GM21825 (cell line): ENCODE data around the gene CAB39L.

ENCODE experiments used
- ATAC-seq: cut with Tn5 transposase; IDR thresholded peaks from one replicate; pipeline ENCODE4 v1.9.1; 2021; ENCODE audit warnings: mild to moderate bottlenecking, moderate library complexity; ENCODE audit not compliant: unreplicated experiment

Gene CAB39L

GRCh38 chr13:49403996-49404702, 39.7 kb downstream of the CAB39L start:
- no peak for ATAC-seq

- ATAC-seq: no peak
Measured at GRCh38 chr13:49400755-49401659, 42.9 kb downstream of the CAB39L start.

- no peak for ATAC-seq
Measured at GRCh38 chr13:49399801-49400472, 43.9 kb downstream of the CAB39L start.

GRCh38 chr13:49395878-49396380, 47.9 kb downstream of the CAB39L start:
- no peak for ATAC-seq

- no peak for ATAC-seq
Measured at GRCh38 chr13:49395451-49395865, 48.4 kb downstream of the CAB39L start.

GRCh38 chr13:49388091-49388635, 55.7 kb downstream of the CAB39L start:
- ATAC-seq: no peak

GRCh38 chr13:49386664-49387063, 57.2 kb downstream of the CAB39L start:
- ATAC-seq: no peak

GRCh38 chr13:49376121-49376520, 67.7 kb downstream of the CAB39L start:
- no peak for ATAC-seq

- ATAC-seq: no peak
Measured at GRCh38 chr13:49374585-49375290, 69.1 kb downstream of the CAB39L start.

- no peak for ATAC-seq
Measured at GRCh38 chr13:49373716-49374115, 70.1 kb downstream of the CAB39L start.

- no peak for ATAC-seq
Measured at GRCh38 chr13:49371943-49372613, 71.8 kb downstream of the CAB39L start.

- no peak for ATAC-seq
Measured at GRCh38 chr13:49370371-49370770, 73.5 kb downstream of the CAB39L start.

GRCh38 chr13:49369866-49370265, 74.0 kb downstream of the CAB39L start:
- no peak for ATAC-seq

GRCh38 chr13:49368688-49369087, 75.2 kb downstream of the CAB39L start:
- no peak for ATAC-seq

GRCh38 chr13:49367640-49368422, 76.0 kb downstream of the CAB39L start:
- ATAC-seq: no peak

- no peak for ATAC-seq
Measured at GRCh38 chr13:49366841-49367240, 77.0 kb downstream of the CAB39L start.

GRCh38 chr13:49357694-49358093, 86.2 kb downstream of the CAB39L start:
- ATAC-seq: no peak

- ATAC-seq: no peak
Measured at GRCh38 chr13:49356223-49356622, 87.6 kb downstream of the CAB39L start.

- ATAC-seq: no peak
Measured at GRCh38 chr13:49354719-49355118, 89.1 kb downstream of the CAB39L start.
